MV-4-11 (cell line): Measurements from ENCODE around the gene RALA.

Source experiments
- DNase-seq: peaks from one replicate; lab custom pipeline; 2025; lab: John Stamatoyannopoulos, UW

The RALA gene

GRCh38 chr7:39614299-39614698 lies 9.1 kb upstream of the RALA start:
- no peak for DNase-seq

- no peak for DNase-seq
Observed at GRCh38 chr7:39615350-39615975, 7.9 kb upstream of the RALA start.

GRCh38 chr7:39616138-39616537 lies 7.2 kb upstream of the RALA start:
- no peak for DNase-seq

- no peak for DNase-seq
Observed at GRCh38 chr7:39617005-39617404, 6.4 kb upstream of the RALA start.

GRCh38 chr7:39618868-39619267 lies 4.5 kb upstream of the RALA start:
- no peak for DNase-seq

- DNase-seq, result no peak
Observed at GRCh38 chr7:39620486-39620885, 2.9 kb upstream of the RALA start.

- no peak for DNase-seq
Observed at GRCh38 chr7:39621261-39621660, 2.1 kb upstream of the RALA start.

GRCh38 chr7:39621784-39622411 lies 1.5 kb upstream of the RALA start:
- peak; percentile 93 for DNase-seq

GRCh38 chr7:39622609-39623008 lies 763 bp upstream of the RALA start:
- DNase-seq, result no peak

- DNase-seq, result no peak
Observed at GRCh38 chr7:39623732-39624441, 515 bp downstream of the RALA start.

- DNase-seq, result no peak
Observed at GRCh38 chr7:39624442-39624807, 1.1 kb downstream of the RALA start.

GRCh38 chr7:39624935-39625694 lies 1.7 kb downstream of the RALA start:
- DNase-seq, result no peak

GRCh38 chr7:39631736-39632308 lies 8.4 kb downstream of the RALA start:
- no peak for DNase-seq

GRCh38 chr7:39633563-39634477 lies 10.4 kb downstream of the RALA start:
- DNase-seq, result no peak

- no peak for DNase-seq
Observed at GRCh38 chr7:39634478-39634805, 11.1 kb downstream of the RALA start.

GRCh38 chr7:39637400-39637799 lies 14.0 kb downstream of the RALA start:
- DNase-seq, result no peak

GRCh38 chr7:39637963-39638485 lies 14.7 kb downstream of the RALA start:
- no peak for DNase-seq

- no peak for DNase-seq
Observed at GRCh38 chr7:39642896-39643295, 19.5 kb downstream of the RALA start.

GRCh38 chr7:39644170-39644569 lies 20.8 kb downstream of the RALA start:
- DNase-seq, result no peak

GRCh38 chr7:39645482-39646407 lies 22.4 kb downstream of the RALA start:
- DNase-seq, result no peak
